ENCODE measurements around the gene SGIP1.
"Not testable (repeated sequence)": the region's sequence is repeated elsewhere in the genome, so short reads cannot be mapped to it uniquely, and the experiment has no call there.

The SGIP1 gene

DNA sequence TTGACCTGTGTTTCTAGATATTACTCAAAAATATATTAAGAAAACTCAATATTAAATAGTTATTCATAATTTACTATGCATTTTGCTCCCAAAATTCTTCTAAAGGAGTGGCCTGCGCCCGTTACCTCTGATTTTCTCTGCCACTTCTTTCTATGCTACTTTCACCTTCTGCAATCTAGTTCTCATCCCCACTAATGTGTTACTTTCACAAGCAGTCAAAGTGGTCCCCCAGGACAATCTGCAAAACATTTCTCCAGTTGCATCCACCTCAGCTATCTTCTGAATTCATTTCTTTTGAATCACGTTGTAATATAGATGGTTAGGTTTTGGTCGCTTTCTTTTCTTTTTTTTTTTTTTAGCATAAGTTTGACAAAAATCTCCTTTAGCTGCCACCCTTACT lies 253.7 kb downstream of the SGIP1 start:
- Histone ChIP-seq H3K4me1 (ENCODE audit: insufficient read depth, poor library complexity, severe bottlenecking) (no peaks in the 10 kb centered on the region), H3K27ac (ENCODE audit: poor library complexity, severe bottlenecking) (no peak overlapping the region), H3K4me3 (ENCODE audit: severe bottlenecking) (no peak overlapping the region), H3K27me3 (ENCODE audit: insufficient read depth, poor library complexity, severe bottlenecking) (no peaks in the 10 kb centered on the region), H3K9me3 (ENCODE audit: severe bottlenecking) (no peaks in the 10 kb centered on the region), H3K36me3 (ENCODE audit: low read depth) (no peaks in the 10 kb centered on the region)
- no peak for ATAC-seq (ENCODE audit: low read depth)
- DNase-seq (ENCODE audit: low spot score): no peak
- no peak for TF ChIP-seq CTCF (IDR thresholded peaks at IDR 0.05; ENCODE audit: poor library complexity, severe bottlenecking)

DNA sequence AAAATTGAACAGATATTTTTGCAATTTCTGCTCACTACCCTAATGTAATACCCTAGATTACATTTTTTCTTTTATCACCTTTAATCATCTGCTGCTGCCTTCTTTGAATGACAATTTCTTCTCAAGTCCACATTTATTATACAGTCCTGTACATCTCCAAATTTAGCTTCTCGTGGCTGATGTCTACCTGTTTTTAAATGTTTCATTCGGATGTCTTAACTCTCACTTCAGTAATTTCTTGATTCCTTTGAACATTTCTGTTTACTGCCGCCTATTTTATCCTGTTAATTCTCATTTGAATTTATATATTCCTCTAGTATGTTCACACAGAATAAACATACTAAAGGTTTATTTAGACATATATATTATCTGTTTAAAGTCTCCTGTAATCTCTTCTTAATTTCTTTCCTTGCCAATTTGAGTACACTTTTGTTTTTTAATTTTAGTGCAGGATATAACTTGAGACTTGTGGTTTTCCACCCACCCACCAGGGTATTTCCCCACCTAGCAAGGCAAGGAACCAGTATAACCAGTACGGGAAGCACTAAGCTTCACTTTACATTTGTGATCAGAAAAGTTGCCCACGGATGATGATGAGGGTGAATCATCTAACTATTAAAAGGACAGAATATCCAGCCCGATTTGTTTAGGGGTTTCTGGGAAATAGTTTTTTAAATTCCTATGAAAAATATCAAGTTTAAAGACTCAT lies 254.4 kb downstream of the SGIP1 start:
- no peak for DNase-seq (ENCODE audit: low spot score)
- H3K9me3 ChIP-seq (ENCODE audit: severe bottlenecking): no peaks in the 10 kb centered on the region
- H3K4me3 ChIP-seq (ENCODE audit: severe bottlenecking): no peak overlapping the region
- no peak for TF ChIP-seq CTCF (IDR thresholded peaks at IDR 0.05; ENCODE audit: poor library complexity, severe bottlenecking)
- H3K27ac ChIP-seq (ENCODE audit: poor library complexity, severe bottlenecking): no peak overlapping the region
- ATAC-seq (ENCODE audit: low read depth): peak; percentile 63
- no peaks in the 10 kb centered on the region for H3K27me3 ChIP-seq (ENCODE audit: insufficient read depth, poor library complexity, severe bottlenecking)
- H3K4me1 ChIP-seq (ENCODE audit: insufficient read depth, poor library complexity, severe bottlenecking): no peaks in the 10 kb centered on the region
- no peaks in the 10 kb centered on the region for H3K36me3 ChIP-seq (ENCODE audit: low read depth)

DNA sequence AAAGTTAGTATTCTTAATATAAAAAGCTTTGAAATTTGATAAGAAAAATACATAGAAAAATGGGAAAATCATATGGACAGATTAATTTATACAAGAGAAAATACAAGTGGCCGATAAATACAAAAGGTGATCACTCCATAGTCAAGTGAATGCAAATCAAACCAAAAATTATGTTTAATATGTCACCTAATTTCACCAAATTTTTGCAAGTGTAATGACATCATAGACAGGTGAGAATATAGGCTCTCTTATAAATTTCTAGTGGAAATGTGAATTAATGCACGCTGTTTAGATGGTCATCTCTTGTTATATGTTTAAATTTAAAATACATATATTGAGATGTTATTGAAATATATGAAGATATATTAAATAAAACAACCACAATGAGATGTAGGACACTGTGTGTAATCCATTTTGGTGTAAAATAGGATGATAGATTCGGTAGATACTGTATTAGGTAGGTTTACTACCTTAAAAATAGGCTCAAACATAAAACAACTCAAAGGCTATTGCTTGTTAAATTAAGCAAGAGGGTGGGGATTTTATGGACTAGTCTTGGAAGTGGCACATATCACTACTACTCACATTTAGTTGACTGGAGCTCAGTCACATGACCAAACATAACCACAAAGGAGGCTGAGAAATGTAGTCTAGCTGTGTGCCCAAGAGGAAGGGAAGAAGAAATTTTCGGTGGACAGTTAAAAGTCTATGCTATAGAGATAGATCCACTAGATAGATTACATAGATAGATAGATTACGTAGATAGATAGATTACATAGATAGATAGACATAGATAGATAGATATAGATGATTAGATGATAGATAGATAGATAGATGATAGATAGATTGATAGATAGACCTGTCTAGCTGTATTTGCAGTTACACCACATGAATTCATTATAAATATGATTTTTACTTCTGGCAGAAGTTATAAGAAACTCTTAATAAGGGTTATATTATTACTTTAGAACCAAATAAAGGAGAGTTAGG lies 258.0 kb downstream of the SGIP1 start:
- no peaks in the 10 kb centered on the region for H3K27me3 ChIP-seq (ENCODE audit: insufficient read depth, poor library complexity, severe bottlenecking)
- DNase-seq (ENCODE audit: low spot score) (no peak), ATAC-seq (ENCODE audit: low read depth) (no peak)
- H3K4me3 ChIP-seq (ENCODE audit: severe bottlenecking): no peak overlapping the region
- no peaks in the 10 kb centered on the region for H3K9me3 ChIP-seq (ENCODE audit: severe bottlenecking)
- no peaks in the 10 kb centered on the region for H3K36me3 ChIP-seq (ENCODE audit: low read depth)
- H3K27ac ChIP-seq (ENCODE audit: poor library complexity, severe bottlenecking): no peak overlapping the region
- H3K4me1 ChIP-seq (ENCODE audit: insufficient read depth, poor library complexity, severe bottlenecking): no peaks in the 10 kb centered on the region
- no peak for TF ChIP-seq CTCF (IDR thresholded peaks at IDR 0.05; ENCODE audit: poor library complexity, severe bottlenecking)

GRCh38 chr1:66795839-66796238 lies 261.9 kb downstream of the SGIP1 start:
- not testable (repeated sequence) for H3K4me1 ChIP-seq (ENCODE audit: insufficient read depth, poor library complexity, severe bottlenecking); H3K27me3 ChIP-seq (ENCODE audit: insufficient read depth, poor library complexity, severe bottlenecking); H3K36me3 ChIP-seq (ENCODE audit: low read depth); DNase-seq (ENCODE audit: low spot score); ATAC-seq (ENCODE audit: low read depth); H3K9me3 ChIP-seq (ENCODE audit: severe bottlenecking); H3K4me3 ChIP-seq (ENCODE audit: severe bottlenecking); H3K27ac ChIP-seq (ENCODE audit: poor library complexity, severe bottlenecking)
